MM.1S (cell line): Measurements from ENCODE around the gene FBN2.

Source experiments
- DNase-seq: peaks from one replicate; pipeline ENCODE4 v3.0.0-alpha.2; 2015
- H2AFZ ChIP-seq: fragments of 300-600 bp; sonication (generic); 2 replicates; pipeline ENCODE4 v1.6.0; 2016; ENCODE audit warnings: antibody characterized with exemption, low read length
- H3F3A ChIP-seq: fragments of 300-600 bp; sonication (generic); 2 replicates; pipeline ENCODE4 v1.6.1; 2016; ENCODE audit warnings: mild to moderate bottlenecking, antibody characterized with exemption, low read length, moderate library complexity, mixed read lengths; ENCODE audit not compliant: insufficient read depth
- H3K27ac ChIP-seq: fragments of 300-600 bp; sonication (generic); 2 replicates; pipeline ENCODE4 v1.5.1; 2016; ENCODE audit warnings: mild to moderate bottlenecking, low read length
- H3K27me3 ChIP-seq: fragments of 300-600 bp; sonication (generic); replicated peaks from 2 replicates; pipeline ENCODE4 v1.6.0; 2016; ENCODE audit warnings: low read length; ENCODE audit not compliant: insufficient read depth
- H3K36me3 ChIP-seq: fragments of 300-600 bp; sonication (generic); replicated peaks from 2 replicates; pipeline ENCODE4 v1.6.1; 2016; ENCODE audit warnings: mild to moderate bottlenecking, low read length, mixed read lengths; ENCODE audit not compliant: insufficient read depth
- H3K4me1 ChIP-seq: fragments of 300-600 bp; sonication (generic); 2 replicates; pipeline ENCODE4 v1.6.1; 2016; ENCODE audit warnings: low read length, mixed read lengths
- H3K4me2 ChIP-seq: fragments of 300-600 bp; sonication (generic); 2 replicates; pipeline ENCODE4 v1.6.0; 2016; ENCODE audit warnings: low read depth, low read length
- H3K4me3 ChIP-seq: fragments of 300-600 bp; sonication (generic); 2 replicates; pipeline ENCODE4 v1.5.1; 2016; ENCODE audit warnings: low read length, mixed read lengths
- H3K79me2 ChIP-seq: fragments of 300-600 bp; sonication (generic); 2 replicates; pipeline ENCODE4 v1.6.1; 2016; ENCODE audit warnings: mixed run types, low read length, mixed read lengths
- H3K9ac ChIP-seq: fragments of 300-600 bp; sonication (generic); 2 replicates; pipeline ENCODE4 v1.6.1; 2016; ENCODE audit warnings: low read length, mixed read lengths
- H3K9me2 ChIP-seq: fragments of 300-600 bp; sonication (generic); replicated peaks from 2 replicates; pipeline ENCODE4 v1.6.1; 2016; ENCODE audit warnings: mild to moderate bottlenecking, low read length, mixed read lengths; ENCODE audit not compliant: insufficient read depth
- H3K9me3 ChIP-seq: fragments of 300-600 bp; sonication (generic); replicated peaks from 2 replicates; pipeline ENCODE4 v1.6.1; 2016; ENCODE audit warnings: mild to moderate bottlenecking, low read length, mixed read lengths; ENCODE audit not compliant: insufficient read depth
- H4K20me1 ChIP-seq: fragments of 300-600 bp; sonication (generic); 2 replicates; pipeline ENCODE4 v1.6.1; 2016; ENCODE audit warnings: mild to moderate bottlenecking, low read length, moderate library complexity, mixed read lengths; ENCODE audit not compliant: insufficient read depth
- EZH2 ChIP-seq: fragments of 300-600 bp; sonication (generic); optimal IDR thresholded peaks from 2 replicates; pipeline ENCODE3; 2017; ENCODE audit warnings: low read depth, mild to moderate bottlenecking, antibody characterized with exemption, low read length, mixed read lengths
- EZH2phosphoT487 ChIP-seq: fragments of 300-600 bp; sonication (generic); IDR thresholded peaks from 2 replicates; pipeline ENCODE4 v1.6.1; 2018; ENCODE audit warnings: antibody characterized with exemption, low read length
- TF ChIP-seq, protein P1 (sequence below): fragments of 300-600 bp; sonication (generic); IDR thresholded peaks from 2 replicates; pipeline ENCODE4 v1.5.1; 2016; ENCODE audit warnings: antibody characterized with exemption, low read length, mixed read lengths

The FBN2 gene

DNA sequence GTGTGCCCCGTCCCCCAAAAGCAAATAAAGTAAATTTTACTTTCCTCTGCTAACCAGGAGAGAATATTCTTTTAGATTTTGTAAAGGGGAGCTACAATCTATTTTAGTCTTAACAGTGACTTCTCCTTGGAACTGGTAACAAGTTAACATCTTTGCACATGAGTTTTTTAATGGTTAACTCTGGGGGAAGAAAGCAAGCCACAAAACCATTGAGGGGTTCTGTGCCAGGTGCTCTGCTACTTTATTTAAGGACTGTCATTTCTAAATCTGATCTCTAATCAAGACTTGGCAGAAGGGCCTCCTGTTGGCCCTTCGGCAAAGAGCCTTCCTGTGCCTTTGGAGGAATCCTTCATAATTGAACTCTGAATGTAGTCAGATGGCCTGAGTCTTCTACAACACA is 301.0 kb downstream of the FBN2 start:
- Histone ChIP-seq H3K4me1 (no peaks in the 10 kb centered on the region), H3K36me3 (no peaks in the 10 kb centered on the region), H3K4me2 (no peak overlapping the region), H3F3A (no peaks in the 10 kb centered on the region), H3K79me2 (no peaks in the 10 kb centered on the region), H3K27ac (no peak overlapping the region), H4K20me1 (no peaks in the 10 kb centered on the region), H3K4me3 (no peak overlapping the region), H3K9ac (no peak overlapping the region), H3K9me3 (no peaks in the 10 kb centered on the region), H3K27me3 (no peaks in the 10 kb centered on the region), H2AFZ (no peak overlapping the region), H3K9me2 (no peaks in the 10 kb centered on the region)
- no peak for DNase-seq
- TF ChIP-seq, protein P1, sequence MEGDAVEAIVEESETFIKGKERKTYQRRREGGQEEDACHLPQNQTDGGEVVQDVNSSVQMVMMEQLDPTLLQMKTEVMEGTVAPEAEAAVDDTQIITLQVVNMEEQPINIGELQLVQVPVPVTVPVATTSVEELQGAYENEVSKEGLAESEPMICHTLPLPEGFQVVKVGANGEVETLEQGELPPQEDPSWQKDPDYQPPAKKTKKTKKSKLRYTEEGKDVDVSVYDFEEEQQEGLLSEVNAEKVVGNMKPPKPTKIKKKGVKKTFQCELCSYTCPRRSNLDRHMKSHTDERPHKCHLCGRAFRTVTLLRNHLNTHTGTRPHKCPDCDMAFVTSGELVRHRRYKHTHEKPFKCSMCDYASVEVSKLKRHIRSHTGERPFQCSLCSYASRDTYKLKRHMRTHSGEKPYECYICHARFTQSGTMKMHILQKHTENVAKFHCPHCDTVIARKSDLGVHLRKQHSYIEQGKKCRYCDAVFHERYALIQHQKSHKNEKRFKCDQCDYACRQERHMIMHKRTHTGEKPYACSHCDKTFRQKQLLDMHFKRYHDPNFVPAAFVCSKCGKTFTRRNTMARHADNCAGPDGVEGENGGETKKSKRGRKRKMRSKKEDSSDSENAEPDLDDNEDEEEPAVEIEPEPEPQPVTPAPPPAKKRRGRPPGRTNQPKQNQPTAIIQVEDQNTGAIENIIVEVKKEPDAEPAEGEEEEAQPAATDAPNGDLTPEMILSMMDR: no peak
- TF ChIP-seq EZH2phosphoT487 (no peak), EZH2 (no peak)

DNA sequence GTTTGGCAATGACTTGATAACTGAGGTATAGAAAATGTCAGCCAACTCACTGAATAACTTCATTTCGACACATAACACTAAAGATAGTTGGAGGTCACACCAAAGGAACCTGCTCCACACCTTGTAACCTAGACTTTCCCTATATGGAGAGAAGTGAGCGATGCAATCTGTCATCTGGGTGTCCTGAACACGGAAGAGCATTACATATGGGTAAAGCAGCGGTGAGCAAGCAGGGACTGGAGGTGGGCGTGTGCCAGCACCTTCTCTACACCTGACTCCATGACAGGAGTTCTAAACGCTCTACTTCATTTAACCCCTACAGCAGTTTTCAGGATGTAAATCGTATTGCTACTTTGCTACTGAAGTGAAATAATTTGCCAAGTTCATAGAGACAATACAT is 301.7 kb downstream of the FBN2 start:
- Histone ChIP-seq H3F3A (no peaks in the 10 kb centered on the region), H3K36me3 (no peaks in the 10 kb centered on the region), H4K20me1 (no peaks in the 10 kb centered on the region), H3K9me2 (no peaks in the 10 kb centered on the region), H3K27ac (no peak overlapping the region), H3K4me2 (no peak overlapping the region), H3K27me3 (no peaks in the 10 kb centered on the region), H2AFZ (no peak overlapping the region), H3K4me1 (no peaks in the 10 kb centered on the region), H3K9ac (no peak overlapping the region), H3K9me3 (no peaks in the 10 kb centered on the region), H3K4me3 (no peak overlapping the region), H3K79me2 (no peaks in the 10 kb centered on the region)
- DNase-seq: no peak
- TF ChIP-seq EZH2 (no peak), EZH2phosphoT487 (no peak)
- TF ChIP-seq, protein P1: no peak

DNA sequence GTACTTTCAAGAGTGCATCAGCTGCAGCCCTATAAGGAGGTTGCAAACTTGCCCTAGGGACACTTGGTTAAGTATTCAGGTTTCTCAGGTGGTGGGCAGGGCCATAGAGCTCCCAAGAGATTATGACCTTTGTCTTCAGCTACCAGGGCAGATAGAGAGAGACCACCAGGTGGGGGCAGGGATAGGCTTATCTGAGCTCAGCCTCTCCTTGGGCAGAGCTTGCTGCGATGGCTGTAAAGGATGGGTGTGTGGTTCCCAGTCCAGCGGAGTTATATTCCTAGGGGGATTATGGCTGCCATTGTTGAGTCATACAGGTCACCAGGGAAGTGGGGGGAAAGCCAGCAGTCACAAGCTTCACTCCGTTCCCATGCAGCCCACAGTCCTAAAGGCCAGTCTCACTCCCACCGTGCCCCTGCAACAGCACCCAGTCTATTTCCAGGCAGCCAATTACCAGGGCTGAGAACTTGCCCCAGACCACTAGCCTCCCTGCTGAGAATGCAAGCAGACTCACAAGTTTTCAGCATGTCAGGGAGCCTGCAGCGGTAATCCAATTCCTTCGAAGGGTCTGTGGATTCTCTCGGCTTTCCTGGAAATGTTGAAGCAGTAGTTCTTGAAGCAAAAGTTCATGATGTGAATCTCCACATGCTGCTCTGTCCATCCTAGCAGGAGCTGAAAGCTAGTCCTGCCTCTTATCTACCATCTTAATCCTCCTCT is 303.0 kb downstream of the FBN2 start:
- Histone ChIP-seq H3K4me2 (no peak overlapping the region), H3K27ac (no peak overlapping the region), H3K9ac (no peak overlapping the region), H4K20me1 (no peaks in the 10 kb centered on the region), H3K79me2 (no peaks in the 10 kb centered on the region), H3K4me3 (no peak overlapping the region), H3K36me3 (no peaks in the 10 kb centered on the region), H2AFZ (no peak overlapping the region), H3F3A (no peaks in the 10 kb centered on the region), H3K27me3 (no peaks in the 10 kb centered on the region), H3K9me2 (no peaks in the 10 kb centered on the region), H3K9me3 (no peaks in the 10 kb centered on the region), H3K4me1 (no peaks in the 10 kb centered on the region)
- DNase-seq: no peak
- TF ChIP-seq EZH2phosphoT487: no peak
- TF ChIP-seq, protein P1: no peak
- TF ChIP-seq EZH2: no peak
